T-helper 2 cell treated with Interferon-gamma antibody and Interleukin-4, amounts not matched to agents 5 μg/mL and 100 μg/mL, for 36 hours (primary cell): ENCODE data around the gene RNU6-8.
A peak's percentile ranks its signal among the peaks of the same experiment; 100 is the strongest.

ENCODE experiments used
- DNase-seq: peaks from one replicate; pipeline ENCODE4 v3.0.0; 2021; ENCODE audit warnings: low spot score
- H3K27ac Mint-ChIP-seq: one replicate; pipeline ENCODE4 v1.8.0; 2021; ENCODE audit warnings: mild to moderate bottlenecking, mixed read lengths
- H3K27me3 Mint-ChIP-seq: one replicate; pipeline ENCODE4 v1.8.0; 2021; ENCODE audit warnings: low read depth, mixed read lengths
- H3K36me3 Mint-ChIP-seq: one replicate; pipeline ENCODE4 v1.8.0; 2021; ENCODE audit warnings: low read depth, mixed read lengths
- H3K4me1 Mint-ChIP-seq: one replicate; pipeline ENCODE4 v1.8.0; 2021; ENCODE audit warnings: low read depth, mixed read lengths
- H3K4me3 Mint-ChIP-seq: one replicate; pipeline ENCODE4 v1.8.0; 2022; ENCODE audit warnings: mild to moderate bottlenecking, moderate library complexity, mixed read lengths
- H3K9me3 Mint-ChIP-seq: one replicate; pipeline ENCODE4 v1.8.0; 2021; ENCODE audit warnings: mixed read lengths

Gene RNU6-8

DNA sequence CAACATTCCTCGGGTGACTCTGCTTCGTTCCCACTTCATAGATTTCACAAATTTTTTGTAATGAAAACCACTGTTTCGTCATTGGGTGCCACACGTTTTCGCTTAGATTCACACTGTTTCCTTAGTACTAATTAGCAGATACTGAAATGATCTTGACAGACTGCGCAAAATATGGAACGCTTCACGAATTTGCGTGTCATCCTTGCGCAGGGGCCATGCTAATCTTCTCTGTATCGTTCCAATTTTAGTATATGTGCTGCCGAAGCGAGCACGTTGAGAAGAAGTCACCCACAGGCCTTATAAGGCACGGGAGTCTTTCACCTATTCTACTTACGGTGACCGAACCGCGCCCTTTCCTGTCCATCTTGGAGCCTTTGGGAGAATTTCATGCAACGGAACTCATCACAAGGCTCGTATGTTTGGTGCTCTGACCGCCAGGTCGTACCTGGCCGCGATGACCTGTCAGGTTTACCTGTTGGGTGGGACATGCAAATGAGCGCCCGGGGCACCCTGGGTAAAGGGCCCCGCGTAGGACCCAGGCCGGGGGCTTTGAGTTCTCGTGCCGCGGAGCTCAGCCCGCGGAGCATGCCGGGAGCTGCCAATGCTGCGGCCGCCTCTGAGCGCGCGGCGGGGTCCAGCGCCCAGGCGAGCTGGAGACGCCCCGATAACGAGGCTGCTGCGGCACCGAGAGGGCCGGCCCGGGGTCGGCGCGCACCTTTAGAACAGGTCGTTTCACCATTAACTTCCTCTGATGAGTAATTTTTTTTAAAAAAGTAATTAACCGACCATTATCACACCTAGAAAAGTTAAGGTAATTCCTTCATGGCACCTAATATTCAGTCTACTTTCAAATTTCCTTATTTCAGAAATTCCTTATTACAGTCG is at the start of gene RNU6-8:
Gene RNU6-8 (minus strand): TSS at position 272 of the 885 bp plus-strand sequence.
- no peaks in the 10 kb centered on the region for H3K9me3 Mint-ChIP-seq
- H3K27ac Mint-ChIP-seq: peak within 1 kb of the TSS; percentile 97
- H3K4me1 Mint-ChIP-seq: peaks cover 37% of the 10 kb centered on the region
- H3K36me3 Mint-ChIP-seq: no peaks in the 10 kb centered on the region
- peak within 1 kb of the TSS; percentile 85 for H3K4me3 Mint-ChIP-seq
- peak; percentile 85 for DNase-seq
- peaks cover 23% of the 10 kb centered on the region for H3K27me3 Mint-ChIP-seq

DNA sequence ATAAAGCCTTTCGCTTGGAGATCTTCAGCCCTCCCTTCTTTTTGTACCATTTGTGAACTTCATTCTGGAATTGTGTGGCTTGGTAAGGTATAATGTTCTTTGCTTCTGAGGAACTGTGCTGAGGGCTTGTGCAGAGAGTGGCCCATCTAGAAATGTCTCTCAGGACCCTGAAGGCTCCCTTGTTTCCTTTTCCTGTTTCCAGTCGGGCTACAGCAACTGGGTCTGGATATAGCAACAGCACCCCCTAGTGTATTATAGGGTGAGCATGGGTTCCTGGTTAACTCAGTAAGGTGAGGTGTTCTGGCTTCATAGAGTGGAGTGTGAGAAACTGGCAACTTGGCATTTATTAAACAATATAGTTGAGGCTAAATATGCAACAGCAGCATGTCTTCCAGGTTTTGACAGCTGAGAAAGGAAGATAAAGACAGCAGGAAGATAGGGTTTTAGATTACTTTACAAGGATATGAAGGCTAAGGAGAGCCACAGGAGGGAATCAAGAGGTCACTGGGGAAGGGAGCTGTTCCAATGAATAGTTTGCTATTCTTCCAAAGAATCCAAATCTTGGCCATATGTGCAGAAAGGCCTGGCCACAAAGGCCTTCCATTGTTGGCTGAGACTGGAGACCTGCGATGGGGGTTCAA is 49.1 kb upstream of the RNU6-8 start:
- H3K27me3 Mint-ChIP-seq: no peaks in the 10 kb centered on the region
- no peak overlapping the region for H3K4me3 Mint-ChIP-seq
- no peaks in the 10 kb centered on the region for H3K36me3 Mint-ChIP-seq
- no peaks in the 10 kb centered on the region for H3K4me1 Mint-ChIP-seq
- no peak overlapping the region for H3K27ac Mint-ChIP-seq
- no peaks in the 10 kb centered on the region for H3K9me3 Mint-ChIP-seq
- DNase-seq: peak; percentile 29

DNA sequence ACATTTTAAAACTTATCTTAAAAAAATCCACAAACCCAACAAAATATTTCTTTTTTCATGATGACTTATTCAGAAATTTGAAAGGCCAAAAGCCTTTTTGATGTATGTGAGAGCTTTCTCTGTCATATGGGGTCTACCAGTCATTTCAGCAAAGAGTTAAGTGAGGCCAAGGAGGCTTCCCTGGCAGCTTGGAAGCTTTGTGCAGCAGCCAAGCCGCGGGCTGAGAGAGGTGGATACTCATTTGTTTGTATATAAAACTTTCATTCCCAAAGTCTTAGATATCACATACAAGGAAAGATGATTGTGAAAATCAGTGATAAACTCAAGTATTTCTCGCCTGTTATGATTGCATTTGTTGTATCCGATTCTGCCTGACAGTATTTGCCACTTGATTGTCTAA is 48.5 kb upstream of the RNU6-8 start:
- no peak overlapping the region for H3K27ac Mint-ChIP-seq
- H3K4me3 Mint-ChIP-seq: no peak overlapping the region
- no peaks in the 10 kb centered on the region for H3K4me1 Mint-ChIP-seq
- H3K36me3 Mint-ChIP-seq: no peaks in the 10 kb centered on the region
- no peaks in the 10 kb centered on the region for H3K27me3 Mint-ChIP-seq
- no peaks in the 10 kb centered on the region for H3K9me3 Mint-ChIP-seq
- DNase-seq: no peak

DNA sequence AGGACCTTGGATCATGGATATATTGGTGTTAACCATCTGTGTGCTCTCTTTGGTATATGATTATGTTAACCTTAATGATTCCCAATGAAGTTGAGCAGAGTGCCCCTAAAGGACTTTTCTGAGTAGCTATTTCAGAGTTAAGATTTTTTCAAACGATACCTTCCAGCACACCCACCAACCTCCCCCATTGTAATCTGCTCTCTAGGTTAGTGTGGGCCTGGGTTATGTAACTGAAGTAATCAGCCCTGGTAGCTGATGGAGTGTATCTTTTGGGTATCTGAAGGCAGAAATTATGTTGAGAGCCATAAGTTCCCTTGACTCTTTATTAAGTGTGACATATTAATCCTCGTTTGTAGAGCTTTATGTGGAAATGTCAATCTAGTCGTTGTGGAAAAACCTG is 47.6 kb upstream of the RNU6-8 start:
- Mint-ChIP-seq H3K27me3 (no peaks in the 10 kb centered on the region), H3K27ac (no peak overlapping the region), H3K4me1 (no peaks in the 10 kb centered on the region), H3K9me3 (no peaks in the 10 kb centered on the region), H3K4me3 (no peak overlapping the region), H3K36me3 (no peaks in the 10 kb centered on the region)
- no peak for DNase-seq

DNA sequence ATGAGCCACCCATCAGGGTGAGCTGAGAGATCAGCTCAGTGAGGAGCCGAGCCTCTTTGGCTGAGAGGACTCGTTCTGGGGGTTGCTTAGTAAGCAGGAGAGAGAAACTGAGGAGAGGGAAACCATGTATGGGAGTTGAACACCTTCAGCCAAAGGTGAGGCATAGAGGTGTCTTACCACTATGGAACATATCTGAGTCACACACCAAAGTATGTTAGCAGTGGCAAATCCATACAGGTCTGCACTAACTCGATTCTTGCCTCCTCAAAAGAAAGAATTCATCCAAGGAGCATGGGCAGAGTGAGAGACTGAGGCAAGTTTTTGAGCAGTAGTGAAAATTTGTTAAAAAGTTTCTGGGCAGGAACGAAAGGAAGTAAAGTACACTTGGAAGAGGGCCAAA is 46.7 kb upstream of the RNU6-8 start:
- H3K4me1 Mint-ChIP-seq: no peaks in the 10 kb centered on the region
- H3K27ac Mint-ChIP-seq: no peak overlapping the region
- no peaks in the 10 kb centered on the region for H3K36me3 Mint-ChIP-seq
- DNase-seq: no peak
- H3K9me3 Mint-ChIP-seq: no peaks in the 10 kb centered on the region
- no peaks in the 10 kb centered on the region for H3K27me3 Mint-ChIP-seq
- H3K4me3 Mint-ChIP-seq: no peak overlapping the region

DNA sequence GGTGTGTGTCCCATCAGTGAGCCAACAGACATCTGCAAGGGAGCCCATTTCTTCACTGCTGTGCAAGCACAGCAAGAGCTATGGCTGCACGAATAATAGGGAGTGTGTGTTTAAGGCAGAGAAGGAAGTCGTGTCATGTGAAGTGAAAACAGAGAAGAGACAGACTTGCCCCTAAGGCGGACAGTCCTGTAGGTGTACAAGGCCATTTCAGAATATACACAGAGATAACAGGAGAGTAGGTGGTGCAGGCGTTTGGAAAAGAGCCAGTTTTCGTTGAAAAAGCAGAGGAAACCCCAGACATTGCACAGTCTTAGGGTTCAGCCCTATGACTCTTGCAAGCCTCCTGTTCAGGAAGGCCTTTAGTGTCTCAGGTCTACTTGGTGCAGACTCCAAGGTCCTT is 46.3 kb upstream of the RNU6-8 start:
- no peak overlapping the region for H3K4me3 Mint-ChIP-seq

DNA sequence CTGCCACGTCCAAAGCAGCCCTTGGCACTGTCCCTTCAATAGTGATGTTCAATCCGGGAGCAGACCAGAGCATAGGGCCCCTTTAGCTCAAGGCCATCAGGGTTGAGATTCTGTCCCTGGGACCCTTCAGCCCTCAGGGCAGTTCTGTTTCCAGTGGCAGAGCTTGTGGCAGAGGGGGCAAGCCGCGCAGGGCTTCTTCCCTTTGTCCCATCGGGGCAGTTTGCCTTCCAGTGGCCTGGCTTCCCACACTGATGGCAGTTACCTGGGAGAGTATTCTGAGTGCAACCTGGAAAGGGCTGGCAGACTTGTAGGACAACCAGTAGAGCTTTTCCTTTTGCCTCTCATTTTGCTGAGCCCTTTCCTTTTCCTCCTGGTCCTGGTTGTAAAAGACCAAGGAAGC is 43.7 kb upstream of the RNU6-8 start:
- no peak overlapping the region for H3K27ac Mint-ChIP-seq

More for the DNA sequence above, 46.3 kb upstream of the RNU6-8 start:
- no peak for DNase-seq
- Mint-ChIP-seq H3K9me3 (no peaks in the 10 kb centered on the region), H3K4me1 (no peaks in the 10 kb centered on the region), H3K27me3 (no peaks in the 10 kb centered on the region), H3K36me3 (no peaks in the 10 kb centered on the region), H3K27ac (no peak overlapping the region)

DNA sequence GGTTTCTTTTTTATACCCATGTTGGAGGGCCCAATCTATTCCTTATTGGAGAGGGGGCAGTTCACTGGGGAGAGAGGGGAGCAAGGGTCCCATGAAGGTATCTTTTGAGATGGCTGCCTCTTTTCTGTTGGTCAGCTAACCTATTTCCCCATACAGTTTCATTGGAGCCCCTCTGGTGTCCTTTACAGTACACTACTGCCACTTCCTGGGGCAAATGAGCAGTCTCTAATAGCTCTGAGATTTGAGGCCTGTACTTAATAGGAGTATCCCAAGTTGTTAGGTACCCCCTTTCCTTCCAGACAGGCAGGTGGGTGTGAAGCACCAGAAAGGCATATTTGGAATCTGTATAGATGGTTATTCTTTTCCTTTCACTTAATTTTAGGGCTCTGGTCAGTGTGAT is 41.3 kb upstream of the RNU6-8 start:
- Mint-ChIP-seq H3K4me3 (no peak overlapping the region), H3K36me3 (no peaks in the 10 kb centered on the region), H3K27me3 (peaks cover 2% of the 10 kb centered on the region), H3K4me1 (no peaks in the 10 kb centered on the region), H3K9me3 (no peaks in the 10 kb centered on the region), H3K27ac (no peak overlapping the region)
- no peak for DNase-seq

More for the DNA sequence above, 43.7 kb upstream of the RNU6-8 start:
- Mint-ChIP-seq H3K27me3 (no peaks in the 10 kb centered on the region), H3K4me3 (no peak overlapping the region), H3K36me3 (no peaks in the 10 kb centered on the region), H3K4me1 (no peaks in the 10 kb centered on the region), H3K9me3 (no peaks in the 10 kb centered on the region)
- no peak for DNase-seq

DNA sequence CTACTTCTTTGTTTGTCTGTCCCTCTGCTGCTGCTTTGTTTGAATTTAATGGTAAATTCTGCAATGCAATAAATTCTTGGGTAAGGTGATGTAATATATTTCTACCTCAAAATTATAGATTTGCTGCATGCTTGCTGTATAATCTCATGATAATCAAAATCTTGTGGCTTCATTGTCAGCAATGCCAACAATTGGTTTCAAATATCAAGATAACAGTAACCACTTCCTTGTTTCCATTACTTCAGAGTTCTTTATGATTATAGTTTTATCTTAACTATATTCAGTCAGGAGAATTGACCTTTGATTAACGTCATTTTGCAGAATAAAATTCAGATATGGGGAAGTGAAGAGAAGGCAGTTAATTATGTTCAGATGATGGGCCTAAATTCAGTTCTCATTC is 30.2 kb upstream of the RNU6-8 start:
- no peak overlapping the region for H3K4me3 Mint-ChIP-seq
- no peak overlapping the region for H3K27ac Mint-ChIP-seq
- peaks cover 13% of the 10 kb centered on the region for H3K27me3 Mint-ChIP-seq
- H3K9me3 Mint-ChIP-seq: no peaks in the 10 kb centered on the region
- H3K4me1 Mint-ChIP-seq: peaks cover 10% of the 10 kb centered on the region
- no peak for DNase-seq
- no peaks in the 10 kb centered on the region for H3K36me3 Mint-ChIP-seq

DNA sequence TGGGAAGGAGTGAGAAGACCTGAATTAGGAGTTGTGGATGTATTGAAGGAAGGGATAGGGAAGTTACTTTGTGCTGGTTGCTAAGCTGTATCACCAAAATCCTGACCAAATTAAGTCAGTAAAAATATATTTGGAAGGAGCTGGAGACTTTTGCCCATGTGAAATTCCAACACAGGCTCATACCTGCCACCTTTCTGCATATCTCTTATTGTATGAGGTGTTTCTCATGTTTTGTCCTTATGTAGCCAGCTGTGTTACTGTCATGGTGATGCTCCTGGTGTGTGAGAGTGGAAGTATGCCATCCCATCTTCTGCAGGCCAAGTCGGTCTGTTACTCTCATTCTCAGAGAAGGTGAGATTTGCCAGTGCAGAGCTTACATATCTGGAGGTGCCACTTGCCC is 29.4 kb upstream of the RNU6-8 start:
- H3K4me1 Mint-ChIP-seq: peaks cover 10% of the 10 kb centered on the region
- DNase-seq: no peak
- no peaks in the 10 kb centered on the region for H3K9me3 Mint-ChIP-seq
- H3K36me3 Mint-ChIP-seq: no peaks in the 10 kb centered on the region
- peaks cover 10% of the 10 kb centered on the region for H3K27me3 Mint-ChIP-seq
- H3K27ac Mint-ChIP-seq: no peak overlapping the region
- H3K4me3 Mint-ChIP-seq: no peak overlapping the region

DNA sequence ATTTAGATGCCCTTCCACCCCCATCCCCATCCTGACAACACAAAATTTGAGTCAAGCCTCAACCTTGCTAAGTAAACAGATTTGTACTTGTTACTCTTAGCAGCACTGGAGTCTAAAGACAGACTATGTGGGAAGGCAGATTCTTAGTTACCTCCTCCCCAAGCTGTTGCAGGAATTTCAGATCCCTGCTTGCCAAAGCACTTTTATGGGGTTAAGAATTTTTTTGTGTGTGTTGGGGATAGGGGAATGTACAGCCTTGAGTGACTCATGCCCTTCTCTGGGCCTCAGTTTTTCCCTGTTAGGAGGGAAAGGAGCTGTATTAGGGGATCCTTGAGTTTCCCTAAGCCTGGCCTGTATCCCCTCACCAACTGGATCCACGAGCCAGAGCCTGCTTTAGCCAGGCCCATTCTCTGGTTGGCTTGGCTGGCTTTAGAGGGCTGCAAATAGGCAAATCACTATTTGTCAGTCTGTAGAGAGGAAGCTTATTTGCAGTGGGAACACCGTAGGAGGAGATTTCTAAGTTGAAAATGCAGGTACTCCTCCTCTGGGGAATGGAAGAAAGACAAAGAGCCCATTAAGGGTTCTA is 27.7 kb upstream of the RNU6-8 start:
- Mint-ChIP-seq H3K4me3 (no peak overlapping the region), H3K36me3 (no peaks in the 10 kb centered on the region), H3K4me1 (peaks cover 10% of the 10 kb centered on the region), H3K27me3 (peaks cover 8% of the 10 kb centered on the region), H3K9me3 (no peaks in the 10 kb centered on the region), H3K27ac (no peak overlapping the region)
- DNase-seq: no peak

DNA sequence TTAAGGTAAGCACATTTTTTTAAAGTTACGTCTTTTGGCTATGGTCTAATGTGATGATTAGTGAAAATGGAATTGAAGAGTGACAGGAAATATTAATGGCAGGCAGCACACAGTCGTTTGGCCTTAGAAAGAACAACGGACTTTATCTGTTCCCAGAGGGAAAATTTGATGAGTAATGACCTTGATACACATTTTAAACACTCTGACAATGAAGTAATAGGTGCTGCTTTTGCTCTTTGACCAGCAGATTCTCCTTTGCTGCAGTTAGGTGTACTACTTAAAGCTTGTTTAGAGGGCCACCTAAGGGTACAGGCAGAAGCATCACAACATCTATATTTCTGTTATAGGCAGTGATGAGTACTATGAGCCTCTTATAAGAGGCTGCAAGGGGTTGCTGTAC is 27.1 kb upstream of the RNU6-8 start:
- Mint-ChIP-seq H3K27ac (no peak overlapping the region), H3K36me3 (no peaks in the 10 kb centered on the region), H3K27me3 (peaks cover 8% of the 10 kb centered on the region), H3K9me3 (no peaks in the 10 kb centered on the region), H3K4me3 (no peak overlapping the region), H3K4me1 (peaks cover 10% of the 10 kb centered on the region)
- DNase-seq: no peak

DNA sequence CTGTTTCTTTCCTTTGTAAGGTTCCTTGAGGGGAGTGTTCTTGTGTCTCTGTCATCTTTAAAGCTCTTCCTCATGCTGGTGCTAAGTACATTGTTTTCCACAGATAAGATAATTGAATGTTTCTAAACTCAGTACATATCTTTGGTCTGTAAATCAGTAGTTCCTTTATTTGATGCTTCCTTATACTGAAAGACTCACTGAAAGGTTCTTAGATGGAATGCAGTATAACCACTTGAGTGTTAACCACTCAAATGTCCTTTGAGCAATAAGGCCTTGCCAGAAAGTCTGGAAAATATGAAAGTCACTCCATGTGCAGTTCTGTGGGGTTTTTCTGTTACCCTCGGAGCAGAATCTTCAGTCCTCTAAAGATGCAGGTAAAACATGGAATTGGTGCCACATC is 23.0 kb upstream of the RNU6-8 start:
- H3K4me1 Mint-ChIP-seq: no peaks in the 10 kb centered on the region

DNA sequence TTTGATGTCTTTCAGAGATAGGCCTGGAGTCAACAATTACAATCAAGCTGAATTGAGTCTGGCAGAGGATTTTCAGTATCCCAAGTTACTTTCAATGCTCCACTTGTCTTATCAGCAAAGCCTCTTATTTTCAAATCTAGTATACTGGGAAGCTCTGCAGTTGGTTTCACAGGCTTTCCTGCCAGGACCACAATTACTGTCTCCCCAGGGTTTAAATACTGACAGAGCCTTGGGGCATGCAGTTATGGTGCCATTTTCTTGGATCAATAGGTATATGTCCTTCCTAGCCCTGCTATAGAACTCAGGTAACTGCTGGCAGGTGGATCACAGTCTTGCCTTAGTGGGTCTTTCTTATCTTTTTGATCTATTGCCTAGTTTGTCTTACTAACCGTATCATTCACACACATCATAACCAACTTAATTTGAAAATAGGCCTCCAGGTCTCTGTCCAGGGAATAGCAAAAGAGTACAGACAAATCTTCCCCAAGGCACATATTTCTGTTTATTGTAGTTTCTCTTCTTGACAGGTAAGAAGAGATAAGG is 22.4 kb upstream of the RNU6-8 start:
- Mint-ChIP-seq H3K27ac (no peak overlapping the region), H3K27me3 (peaks cover 11% of the 10 kb centered on the region), H3K4me3 (no peak overlapping the region), H3K36me3 (no peaks in the 10 kb centered on the region), H3K4me1 (no peaks in the 10 kb centered on the region), H3K9me3 (no peaks in the 10 kb centered on the region)
- DNase-seq: no peak

More for the DNA sequence above, 23.0 kb upstream of the RNU6-8 start:
- Mint-ChIP-seq H3K36me3 (no peaks in the 10 kb centered on the region), H3K4me3 (no peak overlapping the region), H3K9me3 (no peaks in the 10 kb centered on the region), H3K27ac (no peak overlapping the region), H3K27me3 (peaks cover 13% of the 10 kb centered on the region)
- DNase-seq: no peak
